Neural cell (in vitro differentiated cells): ENCODE data around the gene GPR78. TPM values are rescaled to one million over a fixed set of nuclear protein-coding genes. Genes with fewer than 3 reads are reported as not detected.
"Not testable (repeated sequence)": the region's sequence is repeated elsewhere in the genome, so short reads cannot be mapped to it uniquely, and the experiment has no call there.

Experiments
- H2AFZ ChIP-seq: fragments of 200-600, 300-800 bp; sonication (generic), shearing (Covaris generic); 2 replicates; pipeline ENCODE4 v1.6.0; 2014; ENCODE audit warnings: low read depth, mild to moderate bottlenecking, antibody characterized with exemption, low read length, moderate library complexity
- H3F3A ChIP-seq: fragments of 200-600 bp; shearing (Covaris generic); 2 replicates; pipeline ENCODE4 v1.6.1; 2016; ENCODE audit warnings: mild to moderate bottlenecking, moderate library complexity, mixed read lengths, antibody characterized with exemption, low read length; ENCODE audit not compliant: insufficient read depth, poor library complexity, severe bottlenecking
- H3K27ac ChIP-seq: fragments of 200-600, 300-800 bp; sonication (generic), shearing (Covaris generic); 2 replicates; pipeline ENCODE4 v1.5.1; 2014; ENCODE audit warnings: mild to moderate bottlenecking, low read length, moderate library complexity
- H3K27me3 ChIP-seq: fragments of 300-800, 200-600 bp; sonication (generic), shearing (Covaris generic); 2 replicates; pipeline ENCODE4 v1.6.0; 2014; ENCODE audit warnings: mild to moderate bottlenecking, low read depth, low read length, moderate library complexity; ENCODE audit not compliant: insufficient read depth
- H3K36me3 ChIP-seq: fragments of 300-800, 200-600 bp; sonication (generic), shearing (Covaris generic); 2 replicates; pipeline ENCODE4 v1.5.1; 2014; ENCODE audit warnings: mild to moderate bottlenecking, antibody characterized with exemption, low read length, moderate library complexity; ENCODE audit not compliant: insufficient read depth
- H3K4me2 ChIP-seq: fragments of 300-800, 200-600 bp; sonication (generic), shearing (Covaris generic); 2 replicates; pipeline ENCODE4 v1.6.0; 2014; ENCODE audit warnings: mild to moderate bottlenecking, low read length
- H3K4me3 ChIP-seq: fragments of 300-800, 200-600 bp; sonication (generic), shearing (Covaris generic); 2 replicates; pipeline ENCODE4 v1.5.1; 2014; ENCODE audit warnings: mild to moderate bottlenecking, low read length, moderate library complexity
- H3K79me2 ChIP-seq: fragments of 200-600 bp; shearing (Covaris generic); replicated peaks from 2 replicates; pipeline ENCODE4 v1.6.0; 2014; ENCODE audit warnings: mild to moderate bottlenecking, low read length, moderate library complexity; ENCODE audit not compliant: insufficient read depth
- H3K9ac ChIP-seq: fragments of 300-800, 200-600 bp; sonication (generic), shearing (Covaris generic); 2 replicates; pipeline ENCODE4 v1.6.1; 2016; ENCODE audit warnings: mild to moderate bottlenecking, low read length, mixed read lengths
- H3K9me2 ChIP-seq: fragments of 200-600 bp; shearing (Covaris generic); 2 replicates; pipeline ENCODE4 v1.6.1; 2016; ENCODE audit warnings: mild to moderate bottlenecking, low read length, mixed read lengths; ENCODE audit not compliant: insufficient read depth
- H3K9me3 ChIP-seq: fragments of 200-600, 300-800 bp; sonication (generic), shearing (Covaris generic); 2 replicates; pipeline ENCODE4 v1.6.1; 2016; ENCODE audit warnings: mild to moderate bottlenecking, mixed run types, low read length, moderate library complexity, mixed read lengths
- H4K20me1 ChIP-seq: fragments of 200-600 bp; shearing (Covaris generic); 2 replicates; pipeline ENCODE4 v1.6.1; 2016; ENCODE audit warnings: mild to moderate bottlenecking, mixed run types; ENCODE audit not compliant: insufficient read depth
- CTCF ChIP-seq: fragments of 450-650 bp; IDR thresholded peaks from 2 replicates; pipeline ENCODE4 v1.5.1; 2014; ENCODE audit warnings: antibody characterized with exemption, mild to moderate bottlenecking, moderate library complexity; ENCODE audit not compliant: poor library complexity, severe bottlenecking
- EP300 ChIP-seq: fragments of 450-650 bp; conservative IDR thresholded peaks from 2 replicates; pipeline ENCODE4 v1.6.1; 2014; ENCODE audit warnings: antibody characterized with exemption, mild to moderate bottlenecking, moderate library complexity; ENCODE audit not compliant: poor library complexity, severe bottlenecking
- EZH2 ChIP-seq: fragments of 200-600, 300-800 bp; shearing (Covaris generic), sonication (generic); IDR thresholded peaks from 2 replicates; pipeline ENCODE4 v1.6.1; 2014; ENCODE audit warnings: antibody characterized with exemption, low read length, borderline replicate concordance, mild to moderate bottlenecking; ENCODE audit not compliant: insufficient read depth, poor library complexity, severe bottlenecking
- MXI1 ChIP-seq: fragments of 450-650 bp; conservative IDR thresholded peaks from 2 replicates; pipeline ENCODE4 v1.6.1; 2014; ENCODE audit warnings: antibody characterized with exemption, mild to moderate bottlenecking; ENCODE audit not compliant: poor library complexity, severe bottlenecking
- POLR2AphosphoS5 ChIP-seq: IDR thresholded peaks from 2 replicates; pipeline ENCODE4 v1.6.1; 2012
- RAD21 ChIP-seq: fragments of 450-650 bp; conservative IDR thresholded peaks from 2 replicates; pipeline ENCODE4 v1.6.1; 2014; ENCODE audit warnings: antibody characterized with exemption, mild to moderate bottlenecking, moderate library complexity
- REST ChIP-seq: IDR thresholded peaks from 2 replicates; pipeline ENCODE4 v1.6.1; 2012; ENCODE audit warnings: borderline replicate concordance
- SMC3 ChIP-seq: fragments of 450-650 bp; conservative IDR thresholded peaks from 2 replicates; pipeline ENCODE4 v1.6.1; 2014; ENCODE audit warnings: antibody characterized with exemption, mild to moderate bottlenecking, moderate library complexity; ENCODE audit not compliant: poor library complexity
- TAF1 ChIP-seq: IDR thresholded peaks from 2 replicates; pipeline ENCODE4 v1.6.1; 2012; ENCODE audit warnings: low read depth
- polyA plus RNA-seq: library from polyadenylated mRNA; depleted of rRNA; stranded (reverse); fragments of >200 nt; gene quantifications from 2 replicates; pipeline ENCODE4 v1.2.3, GENCODE V29; 2014

Gene GPR78
- polyA plus RNA-seq, 1 donor from 2014 or later = not detected

GRCh38 chr4:8618961-8619720, 38.9 kb downstream of the GPR78 start:
- no peaks in the 10 kb centered on the region for H3F3A ChIP-seq
- no peaks in the 10 kb centered on the region for H4K20me1 ChIP-seq
- no peaks in the 10 kb centered on the region for H3K36me3 ChIP-seq
- no peak overlapping the region for H3K9ac ChIP-seq
- no peak overlapping the region for H3K4me2 ChIP-seq
- no peak overlapping the region for H3K27ac ChIP-seq
- no peak for TF ChIP-seq SMC3
- TF ChIP-seq EZH2 = no peak
- no peak for TF ChIP-seq EP300
- no peak for TF ChIP-seq MXI1
- TF ChIP-seq CTCF = no peak
- no peak for TF ChIP-seq REST
- TF ChIP-seq RAD21 = no peak
- no peak for TF ChIP-seq TAF1
- TF ChIP-seq POLR2AphosphoS5 = no peak
- no peaks in the 10 kb centered on the region for H3K79me2 ChIP-seq
- H3K9me2 ChIP-seq = no peaks in the 10 kb centered on the region
- no peaks in the 10 kb centered on the region for H3K9me3 ChIP-seq
- no peaks in the 10 kb centered on the region for H3K27me3 ChIP-seq
- no peak overlapping the region for H3K4me3 ChIP-seq
- H2AFZ ChIP-seq = no peak overlapping the region

GRCh38 chr4:8621135-8621534, 40.9 kb downstream of the GPR78 start:
- H3K27me3 ChIP-seq, H3K79me2 ChIP-seq, H3K36me3 ChIP-seq, H3K9ac ChIP-seq, H3K27ac ChIP-seq, H4K20me1 ChIP-seq, H3F3A ChIP-seq, H3K9me3 ChIP-seq, H3K9me2 ChIP-seq, H3K4me3 ChIP-seq, H3K4me2 ChIP-seq, H2AFZ ChIP-seq: not testable (repeated sequence)

GRCh38 chr4:8624601-8625272, 44.5 kb downstream of the GPR78 start:
- not testable (repeated sequence) for H3K27me3 ChIP-seq, H3K9me3 ChIP-seq, H2AFZ ChIP-seq, H3K4me2 ChIP-seq, H3K79me2 ChIP-seq, H3K9me2 ChIP-seq, H4K20me1 ChIP-seq, H3F3A ChIP-seq, H3K4me3 ChIP-seq, H3K9ac ChIP-seq, H3K27ac ChIP-seq, H3K36me3 ChIP-seq

- H3K9me3 ChIP-seq, H3K36me3 ChIP-seq, H3K9me2 ChIP-seq, H4K20me1 ChIP-seq, H3K9ac ChIP-seq, H3F3A ChIP-seq, H3K4me3 ChIP-seq, H3K27ac ChIP-seq, H2AFZ ChIP-seq, H3K4me2 ChIP-seq, H3K27me3 ChIP-seq, H3K79me2 ChIP-seq: not testable (repeated sequence)
Measured at GRCh38 chr4:8630240-8630905, 50.2 kb downstream of the GPR78 start.
